HG02943 (cell line): ENCODE results near the gene ATP6AP1.
A peak's percentile ranks its signal among the peaks of the same experiment; 100 is the strongest.
"Not testable (repeated sequence)": the region's sequence is repeated elsewhere in the genome, so short reads cannot be mapped to it uniquely, and the experiment has no call there.

Experiments used
- ATAC-seq: cut with Tn5 transposase; IDR thresholded peaks from one replicate; pipeline ENCODE4 v1.9.1; 2021; ENCODE audit warnings: mild to moderate bottlenecking, low read depth, moderate library complexity; ENCODE audit not compliant: unreplicated experiment

Gene ATP6AP1

GRCh38 chrX:154398668-154399526 lies 29.6 kb upstream of the ATP6AP1 start:
- ATAC-seq: no peak

DNA sequence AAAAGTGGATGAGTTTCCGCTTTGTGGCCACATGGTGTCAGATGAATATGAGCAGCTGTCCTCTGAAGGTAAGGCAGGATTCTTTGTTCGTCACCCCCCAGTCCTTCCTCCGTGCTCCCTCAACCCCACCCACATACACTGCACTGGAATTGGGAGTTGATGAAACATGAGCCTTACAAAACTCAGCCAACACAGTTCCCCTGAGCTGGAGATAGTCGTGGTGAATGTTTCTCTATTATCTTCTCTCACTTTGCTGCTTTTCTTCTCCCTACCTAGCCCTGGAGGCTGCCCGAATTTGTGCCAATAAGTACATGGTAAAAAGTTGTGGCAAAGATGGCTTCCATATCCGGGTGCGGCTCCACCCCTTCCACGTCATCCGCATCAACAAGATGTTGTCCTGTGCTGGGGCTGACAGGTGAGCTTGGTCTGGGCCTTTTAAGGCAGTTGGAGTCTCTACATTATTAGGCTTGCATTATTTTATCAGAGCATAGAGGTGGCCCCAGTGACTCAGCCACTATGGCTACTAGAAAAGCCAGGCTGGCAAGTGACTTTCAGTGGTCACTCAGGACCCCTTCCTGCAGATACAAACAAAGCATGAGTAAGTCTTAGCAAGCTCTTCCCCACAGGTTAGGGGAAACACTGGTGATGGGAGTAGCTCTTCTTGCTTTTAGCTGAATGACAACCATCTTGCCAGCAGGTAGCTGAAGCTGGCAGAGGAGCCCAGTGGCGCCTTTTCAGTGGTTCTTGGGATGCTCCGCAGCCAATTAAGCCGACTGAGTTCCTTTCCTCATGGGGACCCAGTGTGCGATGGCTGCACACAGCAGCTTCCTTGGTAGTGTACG lies 28.7 kb upstream of the ATP6AP1 start:
- ATAC-seq: no peak

- ATAC-seq: not testable (repeated sequence)
Observed at GRCh38 chrX:154400369-154400817, 28.1 kb upstream of the ATP6AP1 start.

DNA sequence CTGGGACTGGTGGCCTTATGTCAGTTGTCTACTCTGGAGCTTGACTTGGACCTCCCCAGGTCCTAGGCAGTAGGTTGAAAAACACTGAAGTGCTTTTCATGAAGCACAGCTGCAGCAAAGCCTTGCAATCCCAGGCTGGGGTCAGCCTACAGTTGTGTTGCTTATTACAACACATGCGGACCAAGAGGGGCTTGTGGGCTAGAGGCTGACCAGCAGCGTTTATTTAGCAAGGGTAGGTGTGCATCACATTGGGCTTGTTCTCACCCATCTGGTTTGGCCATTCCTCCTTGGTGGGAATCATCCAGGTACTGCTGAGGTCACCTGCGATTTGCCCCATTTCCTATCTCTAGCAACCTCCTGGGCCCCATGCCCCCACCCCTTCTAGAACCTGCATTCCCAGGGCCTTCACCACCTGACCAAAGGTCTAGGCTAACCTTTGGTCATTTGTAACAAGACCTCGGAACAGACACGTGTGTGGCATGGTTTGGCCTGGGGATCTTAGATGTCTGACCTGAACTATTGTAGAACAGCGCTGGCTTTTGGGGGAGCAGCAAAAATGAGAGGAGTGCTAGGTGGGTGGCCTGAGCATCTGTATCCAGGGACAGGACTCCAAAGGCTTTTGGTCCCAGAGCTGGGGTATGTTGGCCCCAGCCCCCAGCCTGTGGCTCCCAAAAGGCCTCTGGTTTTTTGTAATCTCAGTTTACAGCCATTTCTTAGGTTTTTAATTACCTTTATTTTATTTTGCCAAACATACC lies 27.3 kb upstream of the ATP6AP1 start:
- ATAC-seq: no peak

DNA sequence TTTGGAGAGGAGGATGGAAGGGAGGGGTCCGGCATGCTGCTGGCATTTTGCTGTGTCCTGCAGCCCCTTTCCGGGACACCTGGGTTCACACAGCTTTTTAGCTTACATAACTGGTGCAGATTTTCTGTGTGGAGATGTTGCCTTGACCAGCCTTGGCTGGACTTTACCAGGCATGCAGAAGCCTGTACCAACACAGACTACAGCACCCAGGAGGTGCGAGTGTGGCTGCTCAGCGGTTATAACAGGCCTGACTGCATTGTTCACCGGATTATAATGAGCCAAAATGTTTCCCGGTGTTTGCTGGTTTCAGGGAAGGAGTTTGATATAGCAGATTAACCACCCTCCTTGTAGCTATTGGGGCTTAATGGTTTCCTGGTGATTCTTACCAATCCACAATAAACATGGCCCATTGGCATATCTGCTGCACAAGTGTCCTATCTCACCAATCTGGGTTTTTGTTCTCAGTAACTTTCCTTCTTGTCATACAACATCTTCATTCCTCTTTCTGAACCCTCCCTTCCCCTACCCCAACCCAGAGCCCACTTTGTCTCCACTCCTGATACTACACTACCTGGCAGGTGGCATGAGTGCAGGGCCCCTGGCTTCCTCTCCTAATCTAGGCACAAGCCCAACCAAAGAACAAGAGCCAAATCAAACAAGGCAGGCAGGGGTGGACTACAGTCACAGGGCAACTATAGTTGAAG lies 26.4 kb upstream of the ATP6AP1 start:
- ATAC-seq: no peak

GRCh38 chrX:154402622-154403127 lies 25.8 kb upstream of the ATP6AP1 start:
- no peak for ATAC-seq

DNA sequence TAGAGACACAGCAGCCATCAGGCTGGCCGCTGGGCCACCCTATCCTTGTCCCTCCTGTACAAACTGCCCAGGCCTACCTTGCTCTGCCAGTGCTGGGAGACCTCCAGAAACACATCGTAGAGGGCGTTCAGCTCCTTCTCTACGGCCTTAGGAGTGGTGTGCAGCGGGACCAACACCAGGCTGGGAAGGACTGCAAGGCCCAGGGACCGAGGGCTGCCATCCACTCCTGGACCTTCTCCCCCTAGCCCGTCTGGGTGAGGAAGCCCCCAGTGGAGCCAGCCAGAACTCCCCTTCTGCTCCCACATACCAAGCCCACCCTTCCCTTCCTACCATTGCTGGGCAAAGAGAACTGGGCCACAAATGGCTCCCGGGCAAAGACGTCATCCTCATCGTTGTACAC lies 25.3 kb upstream of the ATP6AP1 start:
- no peak for ATAC-seq

- no peak for ATAC-seq
Observed at GRCh38 chrX:154403858-154404257, 24.6 kb upstream of the ATP6AP1 start.

DNA sequence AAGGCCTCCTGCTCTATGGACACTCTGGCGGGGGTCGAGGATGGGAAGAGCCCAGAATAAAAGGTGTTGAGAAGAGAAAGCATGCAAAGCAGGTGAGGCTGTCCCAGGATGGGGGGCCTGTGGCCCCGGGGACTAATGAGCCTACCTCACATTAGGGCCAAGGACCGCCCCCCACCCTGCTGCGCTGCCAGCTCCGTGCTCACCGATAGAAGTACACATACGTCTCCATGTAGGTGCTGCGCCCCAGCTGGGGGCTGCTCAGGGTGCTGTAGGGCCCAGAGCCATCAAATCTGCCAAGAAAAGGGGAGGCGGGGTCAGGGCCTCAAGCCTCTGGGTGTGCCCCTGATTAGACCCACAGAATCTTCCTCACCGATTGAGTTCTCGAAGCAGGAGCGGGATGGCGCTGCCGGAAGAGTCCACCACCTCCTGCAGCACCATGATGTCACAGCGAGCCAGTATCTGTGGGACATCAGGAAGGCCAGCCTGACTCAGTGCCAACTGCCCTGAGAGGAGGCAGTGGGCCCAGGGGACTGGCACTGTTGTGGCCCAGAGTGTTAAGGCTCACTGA lies 23.8 kb upstream of the ATP6AP1 start:
- ATAC-seq: no peak

DNA sequence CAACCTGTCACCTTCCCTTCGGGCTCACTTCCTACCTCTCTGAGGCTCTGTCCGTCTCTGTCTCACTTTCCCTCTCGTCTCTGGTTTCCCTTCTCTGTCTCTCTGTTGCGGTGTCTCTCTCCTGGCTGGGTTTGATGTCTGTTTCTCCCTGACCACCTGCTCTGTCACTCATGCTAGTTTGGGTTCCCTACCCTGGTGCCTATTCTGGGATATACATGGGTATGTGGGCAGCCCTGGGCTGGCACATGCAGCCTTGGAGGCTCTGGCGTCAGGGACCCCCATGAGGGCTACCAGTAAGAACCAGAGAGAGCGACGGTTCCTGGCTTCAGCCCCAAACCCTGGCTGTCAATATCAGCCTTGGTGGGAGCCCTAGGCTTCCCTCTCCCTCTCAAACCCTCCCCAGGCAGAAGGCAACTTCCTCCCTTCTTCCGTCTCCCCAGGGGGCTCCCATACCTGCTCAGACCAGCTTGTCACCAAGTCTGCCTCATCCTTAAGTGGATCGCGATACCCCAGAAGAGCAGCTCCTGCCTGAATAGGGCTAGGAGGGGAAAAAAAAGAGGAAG lies 19.7 kb upstream of the ATP6AP1 start:
- no peak for ATAC-seq

DNA sequence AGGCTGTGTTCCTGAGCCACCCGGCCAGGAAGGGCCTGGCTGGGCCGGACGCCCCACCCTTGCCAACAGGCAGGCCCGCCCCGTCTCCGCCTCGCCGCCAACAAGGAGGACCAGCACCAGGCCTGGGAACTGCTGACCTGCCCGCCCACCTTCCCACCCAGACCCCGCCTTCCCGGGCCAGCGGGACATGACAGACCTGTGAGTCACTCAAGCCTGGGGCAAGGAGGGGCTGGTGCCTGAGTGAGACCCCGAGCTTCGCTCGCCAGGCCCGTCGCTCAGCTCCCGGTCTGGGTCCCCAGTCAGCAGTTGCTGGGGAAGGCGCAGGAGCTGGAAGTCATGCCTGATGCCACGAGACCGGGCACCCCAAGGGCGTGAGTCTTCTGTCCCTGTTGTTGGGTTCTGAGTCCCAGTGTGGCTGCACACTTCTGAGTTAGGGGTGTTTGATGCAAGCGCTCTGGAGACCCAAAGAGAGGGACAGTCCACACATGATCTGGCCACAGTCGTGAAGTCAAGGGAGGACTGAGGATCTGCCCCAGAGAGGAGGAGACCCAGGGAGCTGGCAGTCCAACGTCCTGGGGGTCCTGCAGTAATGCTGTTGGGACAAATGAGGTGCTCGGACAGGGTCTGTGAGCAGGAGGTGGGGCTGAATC lies 19.1 kb upstream of the ATP6AP1 start, which contains the start of gene DNASE1L1:
TSS of gene DNASE1L1 (minus strand) at position 33 of the 650 bp plus-strand sequence. CDS start 3,686 bp downstream, outside the sequence.
- ATAC-seq: no peak

- peak; percentile 53 for ATAC-seq
Observed at GRCh38 chrX:154411981-154412340, 16.5 kb upstream of the ATP6AP1 start.

GRCh38 chrX:154412468-154412867 lies 16.0 kb upstream of the ATP6AP1 start:
- no peak for ATAC-seq

- no peak for ATAC-seq
Observed at GRCh38 chrX:154413142-154413541, 15.3 kb upstream of the ATP6AP1 start.

DNA sequence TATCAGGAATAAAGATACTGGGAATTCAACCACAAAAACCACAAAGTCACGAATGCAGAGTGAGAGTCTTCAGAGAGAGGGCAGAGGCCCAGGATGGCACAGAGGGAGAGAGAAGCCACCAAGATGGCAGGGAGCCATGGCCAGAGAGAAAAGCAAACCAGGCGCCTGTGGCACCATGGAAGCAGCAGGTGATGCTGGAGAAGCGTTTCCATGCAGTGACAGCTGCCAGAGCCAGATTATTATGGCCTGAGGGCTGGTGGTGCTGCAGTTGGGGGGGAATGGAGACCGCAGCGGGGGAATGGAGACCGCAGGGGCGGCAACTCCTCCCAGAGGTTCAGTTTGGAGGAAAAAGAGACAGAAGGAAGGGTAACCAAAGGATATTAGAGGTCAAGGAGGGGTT lies 11.3 kb upstream of the ATP6AP1 start:
- no peak for ATAC-seq

DNA sequence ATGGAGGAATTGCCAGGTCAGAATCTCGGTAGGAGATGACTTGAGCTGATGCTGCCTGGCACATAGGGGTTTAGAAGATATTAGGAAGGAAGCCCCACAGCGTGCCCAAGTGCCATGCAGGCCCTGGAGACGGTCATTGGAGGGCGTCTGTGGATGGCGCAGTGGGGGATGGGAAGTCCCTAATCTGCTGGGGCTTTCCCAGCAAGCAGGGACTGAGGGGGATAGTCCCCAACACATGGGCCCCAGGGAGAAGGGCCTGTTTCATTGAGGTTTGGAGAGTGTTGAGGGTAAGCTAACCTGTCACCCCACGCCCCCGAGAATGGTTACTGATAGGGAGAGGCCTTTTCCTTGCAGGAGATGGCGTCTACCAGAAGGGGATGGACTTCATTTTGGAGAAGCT lies 9.3 kb upstream of the ATP6AP1 start:
- ATAC-seq: no peak

DNA sequence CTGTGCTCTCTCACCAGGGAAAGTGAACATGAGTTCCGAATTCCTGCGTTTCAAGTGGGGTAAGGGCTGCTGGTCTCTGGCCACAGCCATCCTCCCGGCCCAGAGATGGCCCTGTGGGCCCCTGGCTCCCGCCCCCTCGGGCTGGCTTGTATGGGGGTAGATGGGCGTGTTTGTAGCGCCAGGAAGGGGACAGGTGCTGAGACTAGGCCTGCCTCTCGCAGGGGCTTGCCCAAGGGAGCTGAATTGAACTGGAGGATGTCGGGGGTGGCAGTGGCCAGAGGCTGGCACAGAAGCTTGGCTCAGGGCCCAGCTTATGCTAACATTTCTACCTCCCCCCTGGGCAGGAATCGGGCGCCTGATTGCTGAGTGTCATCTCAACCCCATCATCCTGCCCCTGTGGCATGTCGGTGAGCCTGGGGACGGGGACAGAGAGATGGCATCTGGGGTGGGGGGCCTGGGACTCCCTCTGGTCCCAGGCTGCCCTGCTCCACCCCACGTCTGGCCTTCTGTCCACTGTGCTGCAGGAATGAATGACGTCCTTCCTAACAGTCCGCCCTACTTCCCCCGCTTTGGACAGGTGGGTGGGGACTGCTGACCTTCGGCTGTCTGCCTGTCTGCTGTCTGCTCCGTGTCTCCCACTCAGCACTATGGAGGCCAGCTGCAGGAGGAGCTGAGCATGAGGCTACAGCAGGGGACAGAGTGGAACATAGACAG lies 8.6 kb upstream of the ATP6AP1 start:
- ATAC-seq: no peak

DNA sequence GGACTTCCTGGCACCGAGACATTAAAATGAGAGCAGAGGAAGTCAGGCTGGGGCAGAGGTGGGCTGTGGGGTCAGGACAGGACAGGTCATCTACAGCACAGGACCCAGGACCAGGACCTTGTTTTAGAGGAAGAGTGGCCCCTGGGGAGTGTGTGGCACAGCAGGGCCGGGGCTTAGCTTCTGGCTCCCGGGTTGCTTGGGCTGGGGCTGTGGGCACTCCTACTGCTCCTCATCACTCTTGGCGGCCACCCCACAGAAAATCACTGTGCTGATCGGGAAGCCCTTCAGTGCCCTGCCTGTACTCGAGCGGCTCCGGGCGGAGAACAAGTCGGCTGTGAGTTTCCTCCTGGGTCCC lies 8.1 kb upstream of the ATP6AP1 start:
- no peak for ATAC-seq
